ENCODE measurements around the gene NTM.

Gene NTM

GRCh38 chr11:132082566-132082965 is 712.2 kb downstream of the NTM start:
- TF ChIP-seq CTCF (IDR thresholded peaks at IDR 0.05; ENCODE audit: extremely low read depth, missing control alignments): no peak
- no peak for DNase-seq (ENCODE audit: low spot score)

- no peak for DNase-seq (ENCODE audit: low spot score)
- TF ChIP-seq CTCF (IDR thresholded peaks at IDR 0.05; ENCODE audit: extremely low read depth, missing control alignments): no peak
Observed at GRCh38 chr11:132084433-132084832, 714.0 kb downstream of the NTM start.

- DNase-seq (ENCODE audit: low spot score): no peak
- TF ChIP-seq CTCF (IDR thresholded peaks at IDR 0.05; ENCODE audit: extremely low read depth, missing control alignments): no peak
Observed at GRCh38 chr11:132087148-132087547, 716.7 kb downstream of the NTM start.

GRCh38 chr11:132088551-132088950 is 718.1 kb downstream of the NTM start:
- TF ChIP-seq CTCF (IDR thresholded peaks at IDR 0.05; ENCODE audit: extremely low read depth, missing control alignments): no peak
- no peak for DNase-seq (ENCODE audit: low spot score)

GRCh38 chr11:132093536-132094259 is 723.3 kb downstream of the NTM start:
- DNase-seq (ENCODE audit: low spot score): no peak
- no peak for TF ChIP-seq CTCF (IDR thresholded peaks at IDR 0.05; ENCODE audit: extremely low read depth, missing control alignments)

GRCh38 chr11:132094598-132094997 is 724.2 kb downstream of the NTM start:
- DNase-seq (ENCODE audit: low spot score): no peak
- TF ChIP-seq CTCF (IDR thresholded peaks at IDR 0.05; ENCODE audit: extremely low read depth, missing control alignments): no peak

GRCh38 chr11:132095230-132096131 is 725.1 kb downstream of the NTM start:
- no peak for TF ChIP-seq CTCF (IDR thresholded peaks at IDR 0.05; ENCODE audit: extremely low read depth, missing control alignments)
- no peak for DNase-seq (ENCODE audit: low spot score)
